Osteocyte (in vitro differentiated cells): ENCODE data around the gene MICAL1. TPM values are rescaled to one million over a fixed set of nuclear protein-coding genes. Genes with fewer than 3 reads are reported as not detected.
"Not testable (repeated sequence)": the region's sequence is repeated elsewhere in the genome, so short reads cannot be mapped to it uniquely, and the experiment has no call there.

Experiments
- DNase-seq: peaks from one replicate; pipeline ENCODE4 v3.0.0; 2021; ENCODE audit warnings: mixed read lengths; ENCODE audit not compliant: unreplicated experiment; ENCODE audit errors: extremely low spot score
- H3K27ac Mint-ChIP-seq: one replicate; pipeline ENCODE4 v1.8.0; 2021; ENCODE audit warnings: mild to moderate bottlenecking, mixed read lengths; ENCODE audit not compliant: unreplicated experiment
- H3K27me3 Mint-ChIP-seq: one replicate; pipeline ENCODE4 v1.8.0; 2021; ENCODE audit warnings: mixed read lengths; ENCODE audit not compliant: unreplicated experiment
- H3K36me3 Mint-ChIP-seq: one replicate; pipeline ENCODE4 v1.8.0; 2021; ENCODE audit warnings: mixed read lengths; ENCODE audit not compliant: unreplicated experiment
- H3K4me1 Mint-ChIP-seq: one replicate; pipeline ENCODE4 v1.8.0; 2021; ENCODE audit warnings: mixed read lengths; ENCODE audit not compliant: unreplicated experiment
- H3K4me3 Mint-ChIP-seq: one replicate; pipeline ENCODE4 v1.8.0; 2021; ENCODE audit warnings: mild to moderate bottlenecking, moderate library complexity, mixed read lengths; ENCODE audit not compliant: unreplicated experiment
- H3K9me3 Mint-ChIP-seq: one replicate; pipeline ENCODE4 v1.8.0; 2021; ENCODE audit warnings: mixed read lengths; ENCODE audit not compliant: unreplicated experiment
- CTCF ChIP-seq: fragments of 200-600 bp; sonication (generic); IDR thresholded peaks from 2 replicates; pipeline ENCODE4 v1.5.0; 2021; ENCODE audit warnings: antibody characterized with exemption, mild to moderate bottlenecking, moderate library complexity
- total RNA-seq: library from RNA; stranded (reverse); gene quantifications from 2 replicates; pipeline ENCODE4 v1.2.1, GENCODE V29; 2021

The MICAL1 gene
- total RNA-seq, 1 donor from 2014 or later = 59.5 TPM

GRCh38 chr6:109469591-109470189, 14.1 kb upstream of the MICAL1 start:
- Mint-ChIP-seq H3K9me3 (no peaks in the 10 kb centered on the region), H3K4me1 (peaks cover 2% of the 10 kb centered on the region), H3K27me3 (no peaks in the 10 kb centered on the region)

GRCh38 chr6:109467696-109468095, 12.1 kb upstream of the MICAL1 start:
- Mint-ChIP-seq H3K4me1 (peaks cover 2% of the 10 kb centered on the region), H3K36me3 (peaks cover 42% of the 10 kb centered on the region), H3K27me3 (no peaks in the 10 kb centered on the region), H3K27ac (no peak overlapping the region), H3K9me3 (no peaks in the 10 kb centered on the region), H3K4me3 (no peak overlapping the region)
- DNase-seq = peak; percentile 0
- TF ChIP-seq CTCF = no peak

More at GRCh38 chr6:109469591-109470189, 14.1 kb upstream of the MICAL1 start:
- no peak for TF ChIP-seq CTCF
- peaks cover 53% of the 10 kb centered on the region for H3K36me3 Mint-ChIP-seq
- DNase-seq = no peak
- H3K27ac Mint-ChIP-seq = no peak overlapping the region
- no peak overlapping the region for H3K4me3 Mint-ChIP-seq

GRCh38 chr6:109466212-109466923, 10.8 kb upstream of the MICAL1 start:
- Mint-ChIP-seq H3K27ac (no peak overlapping the region), H3K27me3 (no peaks in the 10 kb centered on the region)
- no peak for DNase-seq

GRCh38 chr6:109465772-109466171, 10.2 kb upstream of the MICAL1 start:
- H3K27ac Mint-ChIP-seq = no peak overlapping the region
- no peak for TF ChIP-seq CTCF
- H3K4me3 Mint-ChIP-seq = no peak overlapping the region
- no peak for DNase-seq
- peaks cover 46% of the 10 kb centered on the region for H3K36me3 Mint-ChIP-seq
- H3K9me3 Mint-ChIP-seq = no peaks in the 10 kb centered on the region
- peaks cover 2% of the 10 kb centered on the region for H3K4me1 Mint-ChIP-seq
- no peaks in the 10 kb centered on the region for H3K27me3 Mint-ChIP-seq

More at GRCh38 chr6:109466212-109466923, 10.8 kb upstream of the MICAL1 start:
- Mint-ChIP-seq H3K4me3 (no peak overlapping the region), H3K4me1 (peaks cover 2% of the 10 kb centered on the region), H3K36me3 (peaks cover 45% of the 10 kb centered on the region), H3K9me3 (no peaks in the 10 kb centered on the region)
- TF ChIP-seq CTCF = no peak

- Mint-ChIP-seq H3K4me1 (peaks cover under 1% of the 10 kb centered on the region), H3K9me3 (no peaks in the 10 kb centered on the region), H3K27ac (no peak overlapping the region), H3K27me3 (no peaks in the 10 kb centered on the region), H3K36me3 (peaks cover 26% of the 10 kb centered on the region), H3K4me3 (no peak overlapping the region)
- TF ChIP-seq CTCF = no peak
- DNase-seq = no peak
Observed at GRCh38 chr6:109461733-109462526, 6.4 kb upstream of the MICAL1 start.

GRCh38 chr6:109461205-109461604, 5.6 kb upstream of the MICAL1 start:
- not testable (repeated sequence) for H3K9me3 Mint-ChIP-seq, DNase-seq, H3K27me3 Mint-ChIP-seq, H3K4me1 Mint-ChIP-seq, H3K27ac Mint-ChIP-seq, H3K4me3 Mint-ChIP-seq
- peaks cover 24% of the 10 kb centered on the region for H3K36me3 Mint-ChIP-seq
